ENCODE measurements around the gene CRHR2. TPM values are rescaled to one million over a fixed set of nuclear protein-coding genes. Genes with fewer than 3 reads are reported as not detected.

The CRHR2 gene
- total RNA-seq, 3 donors from 2014 or later, result not detected

DNA sequence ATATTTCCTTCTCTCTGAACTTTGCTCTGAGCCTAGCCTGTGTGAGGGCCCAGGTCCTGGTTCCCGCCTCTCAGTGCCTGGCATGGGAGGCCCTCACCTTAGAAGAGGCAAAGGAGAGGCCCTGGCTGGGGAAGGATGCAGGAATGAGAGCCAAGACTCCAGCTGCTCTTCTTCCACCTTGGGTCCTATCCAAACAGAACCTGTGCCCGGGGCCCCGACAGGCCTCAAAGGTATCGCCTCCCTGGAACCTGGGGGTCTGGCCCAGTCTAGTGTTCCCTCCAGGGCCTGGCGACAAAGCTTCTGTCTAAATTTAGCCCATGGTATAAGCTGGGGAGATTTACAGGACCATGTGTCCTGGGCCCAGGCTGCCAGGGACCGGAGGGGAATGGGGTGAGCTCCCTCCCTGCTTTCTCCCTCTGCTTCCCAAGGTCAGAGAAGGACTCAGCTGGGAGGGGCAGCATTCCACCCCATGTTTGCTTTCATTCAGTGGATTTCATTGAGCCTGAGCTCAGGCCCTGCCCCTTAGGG lies 12.0 kb upstream of the CRHR2 start:
- Histone ChIP-seq H3K4me3 (no peak overlapping the region), H3K9me3 (no peaks in the 10 kb centered on the region), H3K4me1 (ENCODE audit: low read depth) (peaks cover 6% of the 10 kb centered on the region), H3K36me3 (ENCODE audit: low read depth) (no peaks in the 10 kb centered on the region)
- peak in 1 of 3 donors; percentile 45 for DNase-seq
- intact Hi-C loops (cut with DNase I, micrococcal nuclease), result no loop called here
- peak; percentile 59 for ATAC-seq
- TF ChIP-seq, protein P1, sequence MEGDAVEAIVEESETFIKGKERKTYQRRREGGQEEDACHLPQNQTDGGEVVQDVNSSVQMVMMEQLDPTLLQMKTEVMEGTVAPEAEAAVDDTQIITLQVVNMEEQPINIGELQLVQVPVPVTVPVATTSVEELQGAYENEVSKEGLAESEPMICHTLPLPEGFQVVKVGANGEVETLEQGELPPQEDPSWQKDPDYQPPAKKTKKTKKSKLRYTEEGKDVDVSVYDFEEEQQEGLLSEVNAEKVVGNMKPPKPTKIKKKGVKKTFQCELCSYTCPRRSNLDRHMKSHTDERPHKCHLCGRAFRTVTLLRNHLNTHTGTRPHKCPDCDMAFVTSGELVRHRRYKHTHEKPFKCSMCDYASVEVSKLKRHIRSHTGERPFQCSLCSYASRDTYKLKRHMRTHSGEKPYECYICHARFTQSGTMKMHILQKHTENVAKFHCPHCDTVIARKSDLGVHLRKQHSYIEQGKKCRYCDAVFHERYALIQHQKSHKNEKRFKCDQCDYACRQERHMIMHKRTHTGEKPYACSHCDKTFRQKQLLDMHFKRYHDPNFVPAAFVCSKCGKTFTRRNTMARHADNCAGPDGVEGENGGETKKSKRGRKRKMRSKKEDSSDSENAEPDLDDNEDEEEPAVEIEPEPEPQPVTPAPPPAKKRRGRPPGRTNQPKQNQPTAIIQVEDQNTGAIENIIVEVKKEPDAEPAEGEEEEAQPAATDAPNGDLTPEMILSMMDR (IDR thresholded peaks at IDR 0.05), result no peak

DNA sequence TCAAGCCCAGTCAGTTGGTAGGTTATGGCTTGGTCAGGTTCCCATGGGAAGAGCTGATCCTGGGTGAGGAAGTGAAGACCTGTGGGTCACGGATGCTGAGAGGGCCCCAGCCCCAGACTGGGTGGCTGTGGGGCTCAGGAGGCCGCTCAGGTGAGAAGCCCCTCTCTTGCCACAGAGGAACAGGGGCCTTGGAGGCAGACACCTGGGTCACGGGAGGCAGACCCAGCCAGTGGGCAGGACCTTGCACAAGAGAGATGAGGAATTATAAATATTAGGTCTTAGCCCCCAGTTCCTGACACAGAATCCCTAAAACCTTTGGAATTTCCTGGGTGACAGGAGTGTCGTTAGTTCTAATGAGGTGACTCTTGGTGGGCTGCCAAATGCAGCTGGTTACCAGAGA lies 10.6 kb upstream of the CRHR2 start:
- DNase-seq (no peak), ATAC-seq (no peak)
- Histone ChIP-seq H3K4me3 (no peak overlapping the region), H3K4me1 (ENCODE audit: low read depth) (peaks cover 9% of the 10 kb centered on the region), H3K9me3 (no peaks in the 10 kb centered on the region), H3K36me3 (ENCODE audit: low read depth) (no peaks in the 10 kb centered on the region)
- intact Hi-C loops (cut with DNase I, micrococcal nuclease), result no loop called here
- TF ChIP-seq, protein P1 (IDR thresholded peaks at IDR 0.05), result no peak

DNA sequence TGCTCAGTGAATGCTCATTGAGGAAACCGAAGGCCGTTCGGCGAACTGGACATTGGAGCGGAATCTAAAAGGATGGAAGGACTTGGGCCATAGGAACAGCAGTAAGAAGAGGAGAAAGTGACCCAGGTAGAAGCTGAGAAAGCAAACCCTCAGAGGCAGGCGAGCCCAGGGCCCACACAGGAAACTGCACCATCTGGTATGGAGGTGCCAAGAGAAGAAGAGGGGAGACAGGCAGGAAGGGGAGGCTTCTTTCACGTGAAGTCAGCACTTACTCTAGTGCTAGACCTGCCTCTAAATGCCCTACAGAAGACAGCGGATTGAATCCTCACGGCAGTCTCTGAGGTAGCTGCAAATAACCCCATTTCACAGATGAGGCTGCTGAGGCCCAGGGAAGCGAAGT lies 10.2 kb upstream of the CRHR2 start:
- DNase-seq (no peak), ATAC-seq (no peak)
- intact Hi-C loops (cut with DNase I, micrococcal nuclease), result no loop called here
- TF ChIP-seq, protein P1 (IDR thresholded peaks at IDR 0.05), result no peak
- Histone ChIP-seq H3K9me3 (no peaks in the 10 kb centered on the region), H3K4me1 (ENCODE audit: low read depth) (peaks cover 6% of the 10 kb centered on the region), H3K4me3 (no peak overlapping the region), H3K36me3 (ENCODE audit: low read depth) (no peaks in the 10 kb centered on the region)

DNA sequence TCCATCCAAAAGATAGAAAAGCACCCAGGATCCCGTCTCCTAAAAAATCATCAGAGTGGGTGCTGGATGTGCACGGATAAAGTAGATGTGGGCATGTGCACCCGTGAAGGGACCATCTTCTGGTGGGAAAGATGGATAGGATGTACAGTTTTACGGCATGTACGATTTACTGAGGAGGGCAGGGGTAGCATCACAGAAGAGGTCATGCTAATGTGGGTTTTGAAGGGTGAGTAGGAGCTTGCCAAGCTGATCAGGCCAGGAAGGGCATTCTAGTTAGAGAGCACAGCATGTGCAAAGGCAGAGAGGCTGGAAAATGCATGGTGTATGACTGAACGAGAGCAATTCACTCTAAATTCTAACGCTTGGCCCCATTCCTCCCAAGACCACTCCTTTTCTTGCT lies 7.8 kb upstream of the CRHR2 start:
- TF ChIP-seq, protein P1 (IDR thresholded peaks at IDR 0.05), result no peak
- Histone ChIP-seq H3K4me1 (ENCODE audit: low read depth) (peaks cover 5% of the 10 kb centered on the region), H3K36me3 (ENCODE audit: low read depth) (no peaks in the 10 kb centered on the region), H3K4me3 (no peak overlapping the region), H3K9me3 (no peaks in the 10 kb centered on the region)
- intact Hi-C loops (cut with DNase I, micrococcal nuclease), result no loop called here
- DNase-seq (no peak), ATAC-seq (no peak)

DNA sequence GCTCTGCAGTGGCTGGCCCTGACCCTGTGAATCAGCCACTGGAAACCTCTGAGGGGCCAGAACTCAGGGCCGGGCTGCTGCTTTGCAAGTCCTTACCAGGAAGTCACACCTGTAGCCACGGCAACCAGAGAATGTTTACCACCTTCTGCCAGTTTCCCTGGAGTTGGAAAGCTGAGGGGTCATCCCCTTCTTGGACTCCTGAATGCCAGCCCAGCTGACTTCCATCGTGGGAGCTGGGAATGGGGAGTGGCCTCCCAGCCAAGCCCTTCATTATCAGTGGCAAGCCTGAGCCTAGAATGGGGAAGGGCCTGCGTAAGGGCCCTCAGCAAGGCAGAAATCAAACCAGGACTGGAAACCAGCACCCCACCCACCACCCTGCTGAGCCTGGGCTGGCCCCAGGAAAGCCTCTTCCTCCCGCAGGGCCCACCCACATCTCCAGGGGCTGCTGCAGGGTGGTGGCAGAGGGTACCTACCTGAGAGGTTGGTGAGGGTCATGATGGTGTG lies 6.5 kb upstream of the CRHR2 start:
- peak; percentile 77 for ATAC-seq
- intact Hi-C loops (cut with DNase I, micrococcal nuclease), result no loop called here
- TF ChIP-seq, protein P1 (IDR thresholded peaks at IDR 0.05), result no peak
- H3K4me3 ChIP-seq, result no peak overlapping the region
- no peak for DNase-seq
- H3K36me3 ChIP-seq (ENCODE audit: low read depth), result no peaks in the 10 kb centered on the region
- peaks cover 5% of the 10 kb centered on the region for H3K4me1 ChIP-seq (ENCODE audit: low read depth)
- H3K9me3 ChIP-seq, result no peaks in the 10 kb centered on the region

DNA sequence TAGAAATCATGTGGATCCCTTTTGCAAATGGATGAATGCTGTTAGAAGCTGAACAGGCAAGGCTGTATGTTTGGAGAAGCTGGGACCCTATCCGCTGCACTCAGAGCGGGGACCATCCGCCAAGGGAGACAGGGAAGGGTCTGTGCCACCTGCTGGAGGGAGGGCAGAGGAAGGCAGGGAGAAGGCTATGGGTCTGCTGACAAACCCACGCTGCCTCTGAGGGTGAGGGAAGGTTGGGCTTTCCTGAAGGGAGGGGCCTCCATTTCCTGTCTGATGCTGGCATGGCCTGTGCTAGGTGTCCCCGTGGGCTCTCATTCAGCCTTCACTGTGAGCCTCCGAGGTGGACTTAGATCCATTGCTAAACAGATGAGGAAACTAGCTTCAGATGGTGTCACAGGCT lies 5.3 kb upstream of the CRHR2 start:
- H3K9me3 ChIP-seq, result no peaks in the 10 kb centered on the region
- ATAC-seq (no peak), DNase-seq (no peak)
- H3K4me3 ChIP-seq, result no peak overlapping the region
- H3K4me1 ChIP-seq (ENCODE audit: low read depth), result peaks cover 5% of the 10 kb centered on the region
- TF ChIP-seq, protein P1 (IDR thresholded peaks at IDR 0.05), result no peak
- H3K36me3 ChIP-seq (ENCODE audit: low read depth), result no peaks in the 10 kb centered on the region
- intact Hi-C loops (cut with DNase I, micrococcal nuclease), result no loop called here
